Lung (tissue), 12 donors: Measurements from ENCODE around the gene OR7D2. TPM values are rescaled to one million over a fixed set of nuclear protein-coding genes. Genes with fewer than 3 reads are reported as not detected.

ENCODE experiments used
- ATAC-seq: fragments of 200-7000 bp; cut with Tn5 transposase; one replicate; pipeline ENCODE4 v1.9.1; 2020; ENCODE audit warnings: moderate number of reproducible peaks; ENCODE audit not compliant: insufficient read depth, low FRiP score
- DNase-seq, 3 donors: peaks; one replicate each; pipeline ENCODE4 v3.0.0-alpha.2; 2013 to 2017
- H3K27ac ChIP-seq, 2 donors: one replicate each; pipeline ENCODE4 v1.5.1; 2013; ENCODE audit warnings: mild to moderate bottlenecking in 2 of 2, moderate library complexity in 2 of 2, control low read depth in 1 of 2, inconsistent platforms in 1 of 2, low read depth in 1 of 2, low read length in 1 of 2
- H3K27me3 ChIP-seq, 3 donors: one replicate each; pipeline ENCODE4 v1.5.1; 2013; ENCODE audit warnings: low read length in 2 of 3; ENCODE audit not compliant: control insufficient read depth in 3 of 3, insufficient read depth in 3 of 3
- H3K36me3 ChIP-seq, 4 donors: one replicate each; pipeline ENCODE4 v1.5.1; 2013; ENCODE audit warnings: low read length in 4 of 4, mild to moderate bottlenecking in 1 of 4, moderate library complexity in 1 of 4; ENCODE audit not compliant: control insufficient read depth in 4 of 4, insufficient read depth in 4 of 4
- H3K4me1 ChIP-seq, 5 donors: one replicate each; pipeline ENCODE4 v1.5.1; 2013; ENCODE audit warnings: low read length in 5 of 5, mild to moderate bottlenecking in 2 of 5, moderate library complexity in 1 of 5; ENCODE audit not compliant: control insufficient read depth in 5 of 5, insufficient read depth in 5 of 5
- H3K4me3 ChIP-seq: one replicate; pipeline ENCODE4 v1.5.1; 2013; ENCODE audit warnings: mild to moderate bottlenecking, control low read depth, moderate library complexity
- H3K9ac ChIP-seq, 2 donors: one replicate each; pipeline ENCODE4 v1.5.1; 2013; ENCODE audit warnings: low read length in 2 of 2, control low read depth in 1 of 2; ENCODE audit not compliant: insufficient read depth in 1 of 2
- H3K9me3 ChIP-seq, 4 donors: one replicate each; pipeline ENCODE4 v1.5.1; 2013; ENCODE audit warnings: low read length in 3 of 4, mild to moderate bottlenecking in 1 of 4, moderate library complexity in 1 of 4; ENCODE audit not compliant: control insufficient read depth in 4 of 4, insufficient read depth in 3 of 4
- CTCF ChIP-seq: IDR thresholded peaks from 2 replicates; pipeline ENCODE4 v1.5.1; 2012; ENCODE audit warnings: mild to moderate bottlenecking; ENCODE audit errors: control extremely low read depth, extremely low read depth
- WGBS, 2 donors: extraction: QIAGEN DNeasy Blood & Tissue Kit; methylation state at CpG; one replicate each; pipeline ENCODE4 v1.1.7; 2013; 5-methylcytosine and 5-hydroxymethylcytosine counted together
- polyA plus RNA-seq, 2 donors: library from polyadenylated mRNA; stranded (reverse); fragments of 200-250 nt; gene quantifications; one replicate each; pipeline ENCODE4 v1.2.1, GENCODE V29; 2013
- total RNA-seq, 2 donors: library from RNA; depleted of rRNA in 1 of 2; stranded (reverse); fragments of >200 nt in 1 of 2; gene quantifications; one replicate each; pipeline ENCODE4 v1.2.1, GENCODE V29; 2014 to 2021
- donor health status: control.
- donor health status: control.
- donor health status: Bipolar disorder and iron deficiency.
- donor health status: healthy.
- donor health status: DM: yes; HTN: yes; CAD: no.

OR7D2 gene
- total and polyA plus RNA-seq, 4 donors: 0.01 TPM; not detected in 3

GRCh38 chr19:9151367-9151766 is 27.4 kb upstream of the OR7D2 start:
- no peaks in the 10 kb centered on the region for H3K27me3 ChIP-seq

GRCh38 chr19:9155591-9155990 is 23.2 kb upstream of the OR7D2 start:
- TF ChIP-seq CTCF: no peak
- H3K4me1 ChIP-seq: peaks cover 0 to 1% (median 0%) of the 10 kb centered on the region in 5 donors
- H3K27ac ChIP-seq: no peak overlapping the region
- ATAC-seq (no peak), DNase-seq (no peak)
- H3K36me3 ChIP-seq: peaks cover 43 to 73% (median 50%) of the 10 kb centered on the region in 4 donors
- 95 to 96% methylated on average over 4 of the region's 4 CpGs for whole genome bisulfite sequencing, 2 donors
- H3K9me3 ChIP-seq: peaks cover 0 to 53% (median 15%) of the 10 kb centered on the region in 4 donors
- no peak overlapping the region for H3K9ac ChIP-seq
- H3K4me3 ChIP-seq: no peak overlapping the region
- H3K27me3 ChIP-seq: no peaks in the 10 kb centered on the region

More at GRCh38 chr19:9151367-9151766, 27.4 kb upstream of the OR7D2 start:
- no peak overlapping the region for H3K4me3 ChIP-seq
- H3K27ac ChIP-seq: no peak overlapping the region
- peaks cover 8 to 48% (median 27%) of the 10 kb centered on the region in 4 donors for H3K36me3 ChIP-seq
- WGBS, 2 donors: 91 to 96% methylated on average over 5 of the region's 5 CpGs
- H3K9me3 ChIP-seq: peaks cover 0 to 39% (median 10%) of the 10 kb centered on the region in 4 donors
- ATAC-seq: no peak
- peaks cover 0 to 11% (median 0%) of the 10 kb centered on the region in 5 donors for H3K4me1 ChIP-seq
- no peak for TF ChIP-seq CTCF
- no peak for DNase-seq
- no peak overlapping the region for H3K9ac ChIP-seq

- WGBS, 2 donors: 85 to 94% methylated on average over 1 of the region's 1 CpG
- Histone ChIP-seq H3K4me1 (no peaks in the 10 kb centered on the region), H3K36me3 (peaks cover 50 to 80% (median 57%) of the 10 kb centered on the region in 4 donors), H3K4me3 (no peak overlapping the region), H3K27ac (no peak overlapping the region), H3K27me3 (no peaks in the 10 kb centered on the region), H3K9me3 (peaks cover 0 to 58% (median 21%) of the 10 kb centered on the region in 4 donors), H3K9ac (no peak overlapping the region)
- no peak for ATAC-seq
- TF ChIP-seq CTCF: no peak
- no peak for DNase-seq
Observed at GRCh38 chr19:9156304-9156703, 22.5 kb upstream of the OR7D2 start.

- Histone ChIP-seq H3K27ac (no peak overlapping the region), H3K4me3 (no peak overlapping the region), H3K9ac (no peak overlapping the region), H3K4me1 (no peaks in the 10 kb centered on the region), H3K9me3 (peaks cover 0 to 63% (median 23%) of the 10 kb centered on the region in 4 donors), H3K27me3 (no peaks in the 10 kb centered on the region), H3K36me3 (peaks cover 64 to 86% (median 72%) of the 10 kb centered on the region in 4 donors)
- no peak for DNase-seq
- no peak for ATAC-seq
- 98 to 99% methylated on average over 13 of the region's 13 CpGs for WGBS, 2 donors
- TF ChIP-seq CTCF: no peak
Observed at GRCh38 chr19:9159891-9160290, 18.9 kb upstream of the OR7D2 start.
